RCC 7860 (cell line): ENCODE measurements around the gene MOB2.
"Not testable (repeated sequence)": the region's sequence is repeated elsewhere in the genome, so short reads cannot be mapped to it uniquely, and the experiment has no call there.

Experiments
- DNase-seq: peaks from one replicate; pipeline ENCODE4 v3.0.0-alpha.2; 2015; ENCODE audit warnings: low spot score
- FAIRE-seq: peaks from 2 replicates; lab custom pipeline; 2012; peaks lifted over from hg19 to GRCh38; lab: Jason Lieb, UNC

Gene MOB2

DNA sequence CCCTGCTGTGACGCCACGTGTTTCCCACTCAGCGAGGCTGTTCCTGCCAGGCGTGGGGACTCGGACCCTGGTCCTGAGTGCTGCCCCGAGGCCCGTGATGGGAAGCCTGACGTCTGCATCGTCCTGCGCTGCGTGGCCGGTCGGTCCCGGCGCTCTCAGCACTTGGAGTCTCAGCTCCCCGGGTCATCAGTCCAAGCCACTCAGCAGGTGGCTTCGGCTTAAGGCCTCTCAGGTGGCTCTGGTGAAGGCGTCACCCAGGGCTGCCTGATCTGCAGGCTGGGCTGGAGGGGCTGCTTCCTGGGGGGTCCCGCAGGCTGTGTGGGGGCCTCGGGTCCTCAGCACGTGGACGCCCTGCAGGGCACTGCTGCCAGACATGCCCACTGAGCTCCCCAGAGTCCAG lies 61.6 kb downstream of the MOB2 start:
- FAIRE-seq (no peak), DNase-seq (no peak)

DNA sequence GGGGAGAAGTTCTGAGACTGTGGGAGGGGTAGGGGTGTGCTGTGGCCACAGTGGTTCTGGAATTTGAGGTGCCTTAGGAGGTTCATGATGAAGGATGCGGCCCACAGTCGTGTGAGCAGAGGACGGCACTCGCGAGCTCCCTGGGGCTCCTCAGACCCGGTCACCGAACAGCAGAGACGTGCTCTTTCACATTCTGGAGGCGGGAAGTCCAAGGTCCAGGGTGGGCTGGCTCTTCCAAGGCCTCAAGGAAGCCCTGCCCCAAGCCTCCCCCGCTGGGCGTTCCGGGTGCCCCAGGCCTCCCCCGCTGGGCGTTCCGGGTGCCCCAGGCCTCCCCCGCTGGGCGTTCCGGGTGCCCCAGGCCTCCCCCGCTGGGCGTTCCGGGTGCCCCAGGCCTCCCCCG lies 63.2 kb downstream of the MOB2 start:
- DNase-seq, FAIRE-seq: not testable (repeated sequence)

DNA sequence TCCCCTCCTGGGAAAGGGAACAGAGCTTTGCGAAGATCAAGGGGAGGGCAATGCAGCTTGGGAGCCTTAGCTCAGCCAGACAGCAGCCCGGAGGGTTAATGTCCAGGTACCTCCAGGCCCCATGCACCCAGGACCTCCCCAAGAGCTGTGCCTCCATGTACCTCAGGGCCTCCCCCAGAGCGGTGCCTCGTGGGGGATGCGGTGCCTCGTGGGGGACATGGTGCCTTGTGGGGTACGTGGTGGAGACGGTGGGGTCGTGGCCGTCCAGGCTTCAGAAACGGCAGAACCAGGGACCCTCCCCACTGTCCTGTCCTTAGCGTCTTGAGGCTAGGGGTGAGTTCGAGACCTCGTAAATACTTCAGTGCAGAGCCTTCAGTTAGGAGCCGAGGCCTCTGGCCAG lies 63.6 kb downstream of the MOB2 start:
- DNase-seq (no peak), FAIRE-seq (no peak)

DNA sequence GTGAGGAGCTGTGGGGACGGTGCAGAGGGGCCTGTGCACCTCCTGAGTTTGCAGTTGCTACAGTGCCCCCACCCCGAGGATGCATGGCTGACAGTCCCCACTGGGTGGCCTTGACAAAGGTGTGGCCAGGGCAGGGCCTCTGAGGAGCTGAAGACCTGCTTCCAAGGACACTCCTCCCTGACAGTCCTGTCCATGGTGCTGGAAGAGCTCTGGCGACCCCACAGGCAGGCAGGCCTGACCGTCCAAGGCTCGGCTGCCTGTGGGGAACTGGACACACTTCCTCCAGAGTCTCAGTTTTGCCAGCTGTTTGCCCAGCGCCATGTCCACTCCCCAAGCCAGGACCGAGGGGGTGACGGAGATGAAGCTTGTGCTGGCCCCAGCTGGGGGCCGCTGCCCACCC lies 64.1 kb downstream of the MOB2 start:
- FAIRE-seq (no peak), DNase-seq (no peak)

DNA sequence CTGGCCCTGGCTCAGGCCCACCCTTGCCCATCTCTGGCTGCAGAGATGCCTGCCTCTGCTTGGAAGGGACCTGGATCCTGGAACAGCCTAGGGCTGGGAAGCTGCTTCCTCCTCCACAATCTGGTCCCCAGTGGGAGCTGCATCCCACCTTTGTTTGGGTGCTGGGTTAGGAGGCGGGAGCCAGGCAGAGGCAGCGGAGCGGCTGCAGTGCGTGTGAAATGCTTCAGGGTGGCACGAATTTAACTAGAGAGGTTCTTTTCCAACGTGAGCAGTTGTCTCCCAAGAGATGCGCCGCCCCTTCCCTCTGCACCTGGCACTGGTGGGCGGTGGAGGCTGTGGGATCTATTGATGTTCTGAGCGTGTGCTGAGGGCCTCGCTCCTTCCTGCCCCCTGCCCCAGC lies 65.3 kb downstream of the MOB2 start:
- FAIRE-seq (no peak), DNase-seq (no peak)

DNA sequence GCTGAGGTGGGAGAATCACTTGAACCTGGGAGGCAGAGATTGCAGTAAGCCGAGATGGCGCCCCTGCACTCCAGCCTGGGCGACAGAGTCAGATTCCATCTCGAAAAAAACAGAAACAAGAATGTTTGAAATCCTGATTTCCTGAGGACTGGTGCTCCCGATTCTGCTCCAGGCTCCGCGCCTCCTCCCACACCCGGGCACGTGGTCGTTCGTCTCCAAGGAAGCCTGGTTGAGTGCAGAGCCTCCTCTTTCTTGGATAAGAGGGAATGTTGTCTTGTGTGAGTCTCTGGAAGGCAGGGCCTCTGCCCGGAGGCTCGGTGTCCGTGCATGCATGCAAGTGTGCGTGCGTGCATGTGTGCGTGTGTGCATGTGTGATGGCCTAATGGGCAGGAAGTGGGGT lies 66.8 kb downstream of the MOB2 start:
- FAIRE-seq (no peak), DNase-seq (no peak)
